ENCODE data around the gene TOB2.
A peak's percentile ranks its signal among the peaks of the same experiment; 100 is the strongest.

- TF ChIP-seq POLR2A (IDR thresholded peaks at IDR 0.05), result peak in 1 of 2 donors; percentile 90
- no peak for TF ChIP-seq CTCF (IDR thresholded peaks at IDR 0.05)
Observed at GRCh38 chr22:41448189-41448808, 1.7 kb upstream of the TOB2 start.
